Upper lobe of left lung (tissue), 6 donors: Measurements from ENCODE around the gene IQCM. TPM values are rescaled to one million over a fixed set of nuclear protein-coding genes. Genes with fewer than 3 reads are reported as not detected.

Experiments
- ATAC-seq, 2 donors: fragments of 200-7000 bp; cut with Tn5 transposase; one replicate each; pipeline ENCODE4 v1.9.1; 2022; ENCODE audit warnings: mild to moderate bottlenecking in 2 of 2, moderate library complexity in 2 of 2; ENCODE audit not compliant: low FRiP score in 2 of 2
- DNase-seq, 2 donors: peaks; one replicate each; pipeline ENCODE4 v3.0.0-alpha.2; 2019 to 2020
- H3K27ac ChIP-seq, 4 donors: fragments of 200-600 bp; sonication (generic); one replicate each; pipeline ENCODE4 v1.5.1; 2016 to 2019
- H3K27me3 ChIP-seq, 4 donors: fragments of 200-600 bp; sonication (generic); one replicate each; pipeline ENCODE4 v1.5.1; 2017 to 2019
- H3K36me3 ChIP-seq, 4 donors: fragments of 200-600 bp; sonication (generic); one replicate each; pipeline ENCODE4 v1.5.1; 2016 to 2019
- H3K4me1 ChIP-seq, 4 donors: fragments of 200-600 bp; sonication (generic); one replicate each; pipeline ENCODE4 v1.5.1; 2018 to 2019
- H3K4me3 ChIP-seq, 4 donors: fragments of 200-600 bp; sonication (generic); one replicate each; pipeline ENCODE4 v1.5.1; 2017 to 2019; ENCODE audit warnings: mild to moderate bottlenecking in 2 of 4, moderate library complexity in 1 of 4
- H3K9me3 ChIP-seq, 4 donors: fragments of 200-600 bp; sonication (generic); one replicate each; pipeline ENCODE4 v1.5.1; 2018 to 2019
- EP300 ChIP-seq, 4 donors: sonication (generic); formaldehyde crosslinking; IDR thresholded peaks; one replicate each; pipeline ENCODE4 v1.5.1; 2017; ENCODE audit warnings: antibody characterized with exemption in 4 of 4, control low read depth in 2 of 4
- POLR2A ChIP-seq, 4 donors: fragments of 450-650 bp; IDR thresholded peaks; one replicate each; pipeline ENCODE4 v1.5.1; 2016 to 2017; ENCODE audit warnings: antibody characterized with exemption in 4 of 4, mild to moderate bottlenecking in 2 of 4
- POLR2AphosphoS5 ChIP-seq, 2 donors: sonication (generic); formaldehyde crosslinking; IDR thresholded peaks; one replicate each; pipeline ENCODE4 v1.5.1; 2017; ENCODE audit warnings: antibody characterized with exemption in 2 of 2
- WGBS, 2 donors: methylation state at CpG; one replicate each; pipeline ENCODE4 v1.1.5; 2017 to 2018; 5-methylcytosine and 5-hydroxymethylcytosine counted together
- total RNA-seq, 6 donors: library from RNA; depleted of rRNA in 4 of 6; stranded (reverse); fragments of >200 nt in 4 of 6; gene quantifications; one replicate each; pipeline versions ENCODE4 v1.1.0 to v1.2.1, GENCODE V29; 2016 to 2021
- TF ChIP-seq, protein P1 (sequence below), 6 experiments: fragments of 450-650 bp in 4 of 6; fragments of 200-600 bp in 2 of 6; sonication (generic) in 2 of 6; IDR thresholded peaks; one replicate each; pipeline ENCODE4 v1.5.1; 2016 to 2019; ENCODE audit warnings: antibody characterized with exemption in 6 of 6
- donor health status: DM: no; HTN: no; CAD: no; lungs with moderate emphysema.
- donor health status: DM: no; HTN: yes; CAD: no; lungs with severe emphysema.

The IQCM gene, protein sequence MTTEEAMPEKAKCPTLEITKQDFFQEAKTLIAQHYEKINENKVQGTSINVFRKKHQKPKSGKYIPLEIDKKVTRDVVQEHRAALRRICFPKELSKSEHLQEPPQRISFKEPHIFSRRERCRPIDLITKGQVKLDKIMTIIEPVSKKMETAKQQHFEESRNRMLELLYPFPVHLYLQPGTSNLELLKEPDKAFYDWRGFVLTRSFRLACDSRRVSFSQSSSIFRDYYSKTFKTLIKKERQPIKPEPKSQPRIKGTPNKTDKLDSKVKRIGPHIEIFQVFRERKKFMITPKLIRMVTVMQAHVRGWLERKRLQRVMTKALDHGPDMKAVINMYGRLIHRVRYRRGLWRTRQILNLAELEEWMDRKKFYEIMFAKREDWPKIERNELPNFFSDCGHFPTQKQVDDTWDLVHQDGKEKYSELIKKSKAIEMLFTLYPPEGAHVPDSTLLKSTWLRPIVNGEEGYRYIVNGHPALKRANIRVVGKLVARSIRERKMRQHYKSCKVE
- total RNA-seq = not detected

DNA sequence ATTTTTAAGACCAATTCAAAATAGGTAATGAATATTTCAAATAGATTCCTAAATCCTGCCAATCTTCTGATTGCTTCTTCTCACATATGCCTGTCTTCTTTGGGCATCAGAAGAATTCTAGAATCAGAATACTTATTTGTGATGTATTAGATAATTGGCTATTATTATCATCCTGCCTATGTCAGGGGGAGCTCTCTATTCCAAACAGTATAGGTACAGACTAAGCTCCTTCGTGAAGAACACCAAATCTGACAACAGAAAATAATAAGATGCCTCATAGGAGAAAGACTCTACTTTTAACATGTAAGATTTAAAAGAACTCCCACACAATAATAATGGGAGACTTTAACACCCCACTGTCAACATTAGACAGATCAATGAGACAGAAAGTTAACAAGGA is at the start of gene IQCM:
Gene IQCM (minus strand): TSS at position 101 of the 400 bp plus-strand sequence. CDS start 73,152 bp downstream, outside the sequence.
- H3K27me3 ChIP-seq = no peaks in the 10 kb centered on the region
- TF ChIP-seq, protein P1, sequence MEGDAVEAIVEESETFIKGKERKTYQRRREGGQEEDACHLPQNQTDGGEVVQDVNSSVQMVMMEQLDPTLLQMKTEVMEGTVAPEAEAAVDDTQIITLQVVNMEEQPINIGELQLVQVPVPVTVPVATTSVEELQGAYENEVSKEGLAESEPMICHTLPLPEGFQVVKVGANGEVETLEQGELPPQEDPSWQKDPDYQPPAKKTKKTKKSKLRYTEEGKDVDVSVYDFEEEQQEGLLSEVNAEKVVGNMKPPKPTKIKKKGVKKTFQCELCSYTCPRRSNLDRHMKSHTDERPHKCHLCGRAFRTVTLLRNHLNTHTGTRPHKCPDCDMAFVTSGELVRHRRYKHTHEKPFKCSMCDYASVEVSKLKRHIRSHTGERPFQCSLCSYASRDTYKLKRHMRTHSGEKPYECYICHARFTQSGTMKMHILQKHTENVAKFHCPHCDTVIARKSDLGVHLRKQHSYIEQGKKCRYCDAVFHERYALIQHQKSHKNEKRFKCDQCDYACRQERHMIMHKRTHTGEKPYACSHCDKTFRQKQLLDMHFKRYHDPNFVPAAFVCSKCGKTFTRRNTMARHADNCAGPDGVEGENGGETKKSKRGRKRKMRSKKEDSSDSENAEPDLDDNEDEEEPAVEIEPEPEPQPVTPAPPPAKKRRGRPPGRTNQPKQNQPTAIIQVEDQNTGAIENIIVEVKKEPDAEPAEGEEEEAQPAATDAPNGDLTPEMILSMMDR (IDR thresholded peaks at IDR 0.05) = no peak
- no peak for TF ChIP-seq EP300 (IDR thresholded peaks at IDR 0.05)
- no peak for TF ChIP-seq POLR2AphosphoS5 (IDR thresholded peaks at IDR 0.05)
- TF ChIP-seq POLR2A (IDR thresholded peaks at IDR 0.05) = no peak
- H3K27ac ChIP-seq = no peak within 1 kb of the TSS
- no peak within 1 kb of the TSS for H3K4me3 ChIP-seq
- no peaks in the 10 kb centered on the region for H3K36me3 ChIP-seq
- ATAC-seq (no peak), DNase-seq (no peak)
- no peaks in the 10 kb centered on the region for H3K9me3 ChIP-seq
- no peaks in the 10 kb centered on the region for H3K4me1 ChIP-seq
- 52 to 68% methylated on average over 1 of the region's 1 CpG for WGBS, 2 donors

DNA sequence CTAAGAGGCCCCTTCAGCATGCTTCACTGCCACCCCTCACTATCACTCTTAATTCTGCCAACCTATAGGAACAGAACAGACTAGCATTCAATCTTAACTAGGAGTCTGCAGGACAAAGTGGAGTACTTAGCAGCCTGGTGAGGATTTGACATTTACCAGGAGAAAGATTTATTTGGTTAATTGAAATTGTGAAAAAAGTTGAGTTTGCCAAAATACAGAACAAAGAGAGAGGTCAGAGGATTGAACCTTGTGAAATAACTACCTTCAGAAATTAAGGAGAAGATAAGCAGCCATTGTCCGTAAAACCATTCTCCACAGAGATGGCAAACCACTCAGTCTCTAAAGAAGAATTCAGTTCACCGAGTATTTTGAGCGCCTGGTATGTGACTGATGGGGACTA is 41.8 kb upstream of the IQCM start:
- Histone ChIP-seq H3K9me3 (no peaks in the 10 kb centered on the region), H3K4me1 (no peaks in the 10 kb centered on the region), H3K27ac (no peak overlapping the region), H3K4me3 (no peak overlapping the region), H3K27me3 (no peaks in the 10 kb centered on the region), H3K36me3 (no peaks in the 10 kb centered on the region)
- DNase-seq (no peak), ATAC-seq (no peak)
- TF ChIP-seq EP300 (IDR thresholded peaks at IDR 0.05) (no peak), POLR2A (IDR thresholded peaks at IDR 0.05) (no peak), POLR2AphosphoS5 (IDR thresholded peaks at IDR 0.05) (no peak)
- 85 to 94% methylated on average over 3 of the region's 3 CpGs for WGBS, 2 donors

DNA sequence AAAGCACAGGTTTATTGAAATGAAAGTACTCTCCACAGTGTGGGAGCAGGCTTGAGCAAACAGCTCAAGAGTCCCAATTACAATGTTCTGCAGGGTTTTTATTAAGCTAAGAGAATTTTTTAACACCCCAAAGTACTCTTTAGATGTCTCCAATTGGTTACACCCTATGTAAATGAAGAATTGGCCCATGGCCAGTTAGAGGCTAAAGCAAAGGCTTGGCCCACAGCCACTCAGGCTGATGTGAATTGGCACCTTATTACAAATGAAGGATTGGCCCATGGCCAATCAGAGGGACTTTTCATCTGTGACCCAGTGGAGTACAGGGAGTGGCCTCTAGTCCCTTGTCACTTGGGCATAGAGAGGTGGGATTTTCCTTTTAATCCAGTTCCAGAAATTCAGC is 30.1 kb upstream of the IQCM start:
- no peak overlapping the region for H3K27ac ChIP-seq
- TF ChIP-seq EP300 (IDR thresholded peaks at IDR 0.05) = no peak
- TF ChIP-seq, protein P1 (IDR thresholded peaks at IDR 0.05) = no peak
- TF ChIP-seq POLR2A (IDR thresholded peaks at IDR 0.05) = no peak
- no peak for TF ChIP-seq POLR2AphosphoS5 (IDR thresholded peaks at IDR 0.05)
- no peak overlapping the region for H3K4me3 ChIP-seq
- DNase-seq (no peak), ATAC-seq (no peak)
- no peaks in the 10 kb centered on the region for H3K27me3 ChIP-seq
- H3K9me3 ChIP-seq = no peaks in the 10 kb centered on the region
- no peaks in the 10 kb centered on the region for H3K36me3 ChIP-seq
- no peaks in the 10 kb centered on the region for H3K4me1 ChIP-seq

DNA sequence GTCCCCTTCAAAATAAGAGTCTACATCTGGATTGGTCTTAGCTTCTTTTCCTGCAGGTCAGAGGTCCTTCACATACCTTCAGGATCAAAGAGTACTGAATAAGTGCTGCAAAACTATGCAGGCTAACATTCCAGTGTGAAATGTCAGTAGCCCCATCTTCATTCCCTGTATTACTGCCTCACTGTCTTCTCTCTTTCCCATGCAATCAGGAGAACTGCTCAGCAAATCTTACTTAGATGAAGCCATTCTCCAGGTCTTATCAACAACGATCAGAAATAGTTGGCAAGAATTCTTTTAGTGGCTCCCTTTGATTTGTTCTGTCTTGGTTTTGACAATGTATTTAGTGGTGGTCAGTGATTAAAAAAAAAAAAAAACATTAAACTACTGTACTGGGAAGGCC is 26.0 kb upstream of the IQCM start:
- Histone ChIP-seq H3K27me3 (no peaks in the 10 kb centered on the region), H3K36me3 (no peaks in the 10 kb centered on the region), H3K4me1 (no peaks in the 10 kb centered on the region), H3K9me3 (no peaks in the 10 kb centered on the region), H3K27ac (no peak overlapping the region), H3K4me3 (no peak overlapping the region)
- no peak for DNase-seq
- 60 to 67% methylated on average over 1 of the region's 1 CpG for WGBS, 2 donors
- TF ChIP-seq POLR2AphosphoS5 (IDR thresholded peaks at IDR 0.05) = no peak
- TF ChIP-seq EP300 (IDR thresholded peaks at IDR 0.05) = no peak
- TF ChIP-seq, protein P1 (IDR thresholded peaks at IDR 0.05) = no peak
- TF ChIP-seq POLR2A (IDR thresholded peaks at IDR 0.05) = no peak
- ATAC-seq = no peak

DNA sequence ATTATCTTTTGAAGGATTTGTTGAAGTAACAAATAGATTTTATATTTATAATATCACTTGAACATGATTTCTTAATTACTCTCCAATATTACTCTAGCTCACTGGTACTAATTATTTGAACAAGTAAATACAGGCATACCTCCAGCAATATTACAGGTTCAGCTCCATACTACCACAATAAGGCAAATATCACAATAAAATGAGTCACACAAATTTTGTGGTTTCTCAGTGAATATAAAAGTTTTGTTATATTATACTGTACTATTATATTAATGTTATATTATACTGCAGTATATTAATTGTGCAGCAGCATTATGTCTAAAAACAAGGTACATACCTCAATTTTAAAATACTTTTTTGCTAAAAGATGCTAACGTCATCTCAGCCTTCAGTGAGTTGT is 22.4 kb upstream of the IQCM start:
- TF ChIP-seq EP300 (IDR thresholded peaks at IDR 0.05) = no peak
- TF ChIP-seq, protein P1 (IDR thresholded peaks at IDR 0.05) = no peak
- TF ChIP-seq POLR2A (IDR thresholded peaks at IDR 0.05) = no peak
- no peak for TF ChIP-seq POLR2AphosphoS5 (IDR thresholded peaks at IDR 0.05)
- WGBS, 2 donors = 90 to 93% methylated on average over 1 of the region's 1 CpG
- H3K27me3 ChIP-seq = no peaks in the 10 kb centered on the region
- no peaks in the 10 kb centered on the region for H3K9me3 ChIP-seq
- H3K36me3 ChIP-seq = no peaks in the 10 kb centered on the region
- DNase-seq = no peak
- H3K27ac ChIP-seq = no peak overlapping the region
- no peak for ATAC-seq
- H3K4me3 ChIP-seq = no peak overlapping the region
- H3K4me1 ChIP-seq = no peaks in the 10 kb centered on the region
